Suppressor macrophage treated with lipopolysaccharide for 1 hour (primary cell): ENCODE data around the gene CCND2.

Experiments used
- DNase-seq, 3 donors: peaks; one replicate each; pipeline ENCODE4 v3.0.0-alpha.2; 2020 to 2022

Gene CCND2

DNA sequence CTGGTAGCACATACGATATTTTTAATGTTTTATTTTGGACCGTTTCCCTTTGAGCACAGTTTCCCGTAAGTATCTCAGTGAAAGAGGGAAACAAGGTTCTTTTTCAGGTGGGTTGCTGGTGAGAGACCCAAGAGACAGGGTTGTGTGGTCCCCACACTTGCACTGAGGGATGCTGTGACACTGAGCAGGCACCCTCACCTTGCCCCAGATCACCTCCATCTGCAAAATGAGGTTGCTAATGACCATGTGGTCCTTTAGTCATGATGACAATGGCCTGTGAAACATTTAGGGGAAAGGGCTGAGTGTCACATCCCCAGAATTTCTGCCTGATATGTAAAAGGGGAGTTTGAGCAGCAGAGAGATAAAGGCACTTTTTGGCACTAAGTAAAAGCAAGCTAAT lies 4.3 kb downstream of the CCND2 start:
- DNase-seq: no peak

DNA sequence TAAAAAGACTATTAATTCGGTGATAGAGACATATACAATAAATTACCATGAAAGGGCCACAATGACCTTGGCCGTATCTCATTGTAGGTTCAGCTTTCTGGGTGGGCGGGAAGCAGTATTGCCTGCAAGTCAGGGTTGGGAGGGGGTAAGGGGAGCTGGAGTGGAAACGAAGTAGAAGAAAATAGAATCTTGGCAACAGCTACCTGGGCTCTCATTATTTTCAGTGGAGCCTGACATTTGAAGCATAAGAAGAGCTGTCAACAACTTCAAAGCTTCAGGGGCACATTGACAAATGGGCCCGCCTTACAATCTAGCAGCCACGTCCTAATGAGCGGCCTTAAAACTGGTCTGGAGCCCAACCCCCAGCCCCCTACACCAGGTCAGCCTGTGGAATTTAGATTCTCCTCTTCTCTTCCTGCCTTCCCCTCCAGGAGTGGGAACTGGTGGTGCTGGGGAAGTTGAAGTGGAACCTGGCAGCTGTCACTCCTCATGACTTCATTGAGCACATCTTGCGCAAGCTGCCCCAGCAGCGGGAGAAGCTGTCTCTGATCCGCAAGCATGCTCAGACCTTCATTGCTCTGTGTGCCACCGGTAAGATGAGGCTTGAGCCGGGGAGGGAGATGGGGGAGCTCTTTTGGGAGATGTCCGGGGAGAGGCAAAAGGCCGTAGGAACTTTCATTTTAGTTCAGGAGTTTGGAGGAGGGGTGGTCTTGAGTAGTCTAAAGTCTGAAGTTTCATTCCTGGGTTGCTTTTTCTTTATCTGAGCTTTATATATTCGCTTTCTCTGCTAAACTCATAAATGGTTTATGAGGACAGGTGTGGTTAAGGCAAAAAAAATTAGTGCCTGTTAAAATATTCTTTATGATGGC lies 5.0 kb downstream of the CCND2 start:
- DNase-seq: peak; percentile 86 to 90 (median 88)

DNA sequence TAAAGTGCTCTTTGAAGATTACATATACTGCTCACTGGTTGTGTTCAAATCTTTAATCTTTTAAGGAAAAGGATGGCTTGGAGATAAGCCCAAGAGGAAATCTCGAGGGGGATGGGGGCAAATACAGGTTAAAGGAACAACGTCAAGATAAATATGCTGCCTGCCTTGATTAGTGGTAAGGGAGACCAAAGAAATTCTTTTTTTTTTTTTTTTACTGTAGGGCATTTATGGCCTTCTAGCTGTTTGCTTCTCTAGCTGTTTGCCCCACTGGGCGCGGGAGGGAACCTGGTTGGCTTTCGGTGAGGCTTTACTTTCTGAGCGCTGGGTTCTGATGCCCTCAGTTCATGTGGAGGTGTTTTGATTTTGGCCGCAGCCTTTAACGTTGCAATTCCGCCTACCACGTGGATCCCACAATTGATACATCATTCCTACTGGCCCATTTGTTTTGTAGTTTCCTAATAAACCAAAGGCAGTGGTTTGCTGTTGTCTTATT lies 5.7 kb downstream of the CCND2 start:
- DNase-seq: no peak

DNA sequence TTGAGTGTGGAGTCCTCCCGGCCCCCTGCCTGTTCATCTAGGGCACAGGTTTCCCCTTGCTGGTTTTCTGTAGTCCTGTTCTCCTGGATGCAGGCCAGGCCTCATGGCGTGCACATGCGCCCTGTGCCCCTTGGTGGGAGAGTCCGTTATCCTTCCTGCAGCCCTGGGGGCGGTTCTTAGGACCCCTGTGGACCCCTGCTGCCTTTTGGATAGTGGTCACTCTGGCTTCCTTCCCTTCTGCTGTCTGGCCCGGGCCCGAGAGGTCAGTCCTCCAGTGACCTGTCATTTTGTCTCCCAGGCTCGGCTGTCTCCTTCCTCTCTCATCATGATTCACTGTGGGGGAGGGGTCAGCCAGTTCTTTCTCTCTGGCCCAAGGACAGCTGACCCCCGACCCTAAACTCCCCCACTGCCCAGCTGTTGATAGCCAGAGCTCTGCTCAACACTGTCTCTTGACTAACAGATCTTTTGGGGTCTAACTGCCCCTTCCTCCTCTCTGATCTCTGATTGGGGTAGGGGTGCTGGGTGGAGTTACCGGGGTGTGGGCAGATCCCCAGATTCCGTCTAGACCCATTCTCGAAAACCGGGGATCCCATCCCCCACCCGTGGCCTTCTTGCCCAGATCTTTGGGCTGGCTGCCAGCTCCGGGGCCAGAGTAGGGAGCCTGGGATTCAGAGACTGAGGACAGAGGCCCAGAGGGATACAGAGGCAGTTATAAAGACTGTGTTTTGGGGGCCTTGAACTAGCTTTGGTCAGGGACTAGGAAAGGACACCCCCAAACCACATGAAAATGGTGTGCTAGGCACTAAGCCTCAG lies 7.0 kb downstream of the CCND2 start:
- DNase-seq: peak; percentile 53 to 60 (median 56)

DNA sequence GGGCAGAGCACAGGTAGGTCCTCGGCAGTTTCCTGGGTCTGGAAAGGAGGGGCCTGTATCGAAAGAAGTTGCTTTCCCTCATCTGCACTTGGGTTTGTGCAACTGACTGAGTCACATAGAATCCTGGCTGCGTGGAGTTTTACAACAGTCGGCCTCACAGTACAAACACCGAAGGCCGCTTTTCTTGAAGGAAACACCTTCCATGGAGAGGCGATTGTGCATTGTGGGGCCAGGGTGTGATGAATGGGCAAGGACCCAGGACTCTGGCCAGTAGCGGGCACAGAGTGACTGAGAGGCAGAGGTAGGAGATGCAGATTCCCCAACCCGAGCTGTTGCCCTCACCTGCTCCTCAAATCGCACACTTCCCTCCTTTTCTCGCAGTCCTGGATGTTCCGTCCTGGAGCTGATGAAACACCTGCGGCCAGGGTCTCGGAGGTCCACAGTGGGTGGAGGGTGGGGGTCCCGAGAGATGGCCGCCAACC lies 7.7 kb downstream of the CCND2 start:
- no peak for DNase-seq

DNA sequence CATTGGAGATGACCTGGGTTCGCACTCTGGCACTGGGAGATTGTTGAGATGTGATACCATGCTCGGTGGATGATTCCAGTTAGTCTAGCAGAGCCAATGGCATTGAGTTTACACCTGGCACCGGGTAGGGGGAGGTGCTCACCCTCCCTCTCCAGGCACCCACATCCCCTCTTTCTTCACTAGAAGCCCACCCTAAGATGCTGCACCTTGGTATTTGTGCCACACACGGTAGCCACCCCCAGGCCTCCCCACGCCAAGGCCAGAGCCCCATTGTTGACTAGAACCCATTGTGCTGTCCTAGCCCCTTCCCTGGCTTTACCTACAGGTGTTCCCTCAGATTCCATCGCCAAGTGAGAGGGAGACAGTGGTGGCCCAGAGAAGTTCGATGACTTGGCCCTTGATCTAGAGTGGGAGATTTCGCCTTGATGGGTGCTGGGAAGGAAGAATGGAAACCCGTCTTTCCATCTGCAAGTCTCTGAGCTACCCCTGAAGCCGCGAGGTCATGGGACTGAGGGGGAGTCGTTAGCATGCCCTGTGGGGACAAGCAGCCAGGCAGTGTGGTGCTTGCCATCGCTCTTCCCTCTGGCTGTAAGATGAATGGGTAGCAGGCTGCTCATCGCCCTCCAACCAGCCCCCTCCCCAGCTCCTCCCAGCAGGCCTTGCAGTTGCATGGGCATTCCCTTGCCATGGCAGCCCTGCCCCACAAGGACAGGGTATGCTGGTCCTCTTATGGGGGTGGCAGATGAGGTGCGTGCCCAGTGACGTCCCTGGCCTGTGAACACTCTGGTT lies 8.7 kb downstream of the CCND2 start:
- DNase-seq: no peak

DNA sequence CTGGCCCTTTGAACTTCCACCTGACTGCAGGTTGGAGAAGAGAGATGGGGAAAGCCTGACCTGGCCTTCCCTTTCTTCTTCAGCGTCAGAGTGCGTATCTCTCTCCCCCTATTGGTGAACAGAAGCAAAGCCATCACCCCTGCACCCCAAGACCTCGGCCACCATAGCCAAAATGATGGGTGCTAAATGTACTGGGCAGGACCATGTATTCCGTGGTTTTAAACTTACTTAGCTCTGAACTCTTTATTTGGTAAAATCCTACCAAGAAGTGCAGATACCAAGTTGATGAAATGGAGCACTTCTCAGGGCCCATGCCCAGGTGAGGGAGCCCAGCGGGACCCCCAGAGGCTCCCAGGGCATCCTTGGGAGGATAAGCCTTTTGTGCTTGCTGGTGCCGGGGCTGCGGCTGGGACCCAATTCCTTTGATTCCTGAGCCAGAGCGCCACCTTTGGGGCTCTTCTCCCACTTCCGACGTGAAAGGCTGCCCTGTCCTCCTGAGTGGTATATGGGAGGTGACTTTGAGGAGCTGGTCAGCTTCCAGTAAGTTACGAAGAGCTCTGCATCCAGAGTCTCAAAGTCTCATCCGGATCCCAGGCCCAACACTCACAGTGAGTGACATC lies 9.4 kb downstream of the CCND2 start:
- no peak for DNase-seq

DNA sequence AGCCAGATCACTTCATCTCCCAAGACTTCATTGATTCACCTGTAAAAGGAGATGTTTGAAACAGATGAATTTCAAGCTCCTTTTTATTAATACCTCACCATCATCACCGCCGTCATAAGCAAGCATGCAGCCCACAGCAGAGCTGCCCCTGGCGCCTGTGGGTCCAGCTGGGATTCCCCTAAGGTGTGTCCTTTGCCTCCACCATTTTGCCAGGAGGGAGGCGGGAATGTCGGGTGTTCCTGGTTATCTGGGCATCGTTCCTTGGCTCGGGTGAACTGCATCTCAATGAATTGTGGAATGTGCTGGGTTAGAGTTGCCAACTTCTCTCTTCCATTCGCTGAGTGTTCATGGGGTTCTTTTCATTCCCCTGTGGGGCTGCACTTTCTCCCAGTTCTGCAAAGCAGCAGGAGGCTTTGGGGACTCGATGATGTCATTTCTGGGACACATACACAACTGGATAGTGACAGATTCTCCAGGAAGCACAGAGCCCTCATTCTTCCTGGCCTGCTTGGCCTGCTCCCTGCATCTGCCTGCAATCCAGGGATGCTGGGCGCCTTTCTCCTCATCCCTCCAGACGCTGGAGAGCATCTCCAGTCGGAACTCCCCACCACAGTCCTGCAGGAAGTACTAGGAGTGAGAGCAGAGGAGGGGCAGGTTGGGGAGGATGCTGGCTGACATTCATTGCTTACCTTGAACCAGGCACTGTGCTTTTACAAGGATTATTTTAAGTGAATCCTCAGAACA lies 10.1 kb downstream of the CCND2 start:
- DNase-seq: no peak

DNA sequence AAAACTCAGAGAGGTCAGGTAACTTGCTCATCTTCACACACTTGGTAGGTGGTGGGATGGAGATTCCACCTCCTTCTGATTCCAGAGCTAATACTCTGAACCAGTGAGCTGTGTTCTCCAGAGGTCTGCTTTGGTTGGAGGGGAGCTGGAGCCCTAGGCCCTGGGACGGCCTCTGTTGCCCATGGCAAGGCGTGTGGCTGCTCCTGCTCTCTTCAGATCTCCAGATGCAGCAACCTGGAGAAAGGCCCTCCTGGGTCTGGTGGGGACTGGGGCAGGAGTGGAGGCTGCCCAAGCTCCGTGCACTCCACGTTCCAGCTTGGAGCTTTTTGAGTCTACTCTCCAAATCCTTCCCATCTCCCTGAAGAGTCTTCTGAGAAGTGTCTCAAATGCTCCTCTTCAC lies 10.7 kb downstream of the CCND2 start:
- no peak for DNase-seq

DNA sequence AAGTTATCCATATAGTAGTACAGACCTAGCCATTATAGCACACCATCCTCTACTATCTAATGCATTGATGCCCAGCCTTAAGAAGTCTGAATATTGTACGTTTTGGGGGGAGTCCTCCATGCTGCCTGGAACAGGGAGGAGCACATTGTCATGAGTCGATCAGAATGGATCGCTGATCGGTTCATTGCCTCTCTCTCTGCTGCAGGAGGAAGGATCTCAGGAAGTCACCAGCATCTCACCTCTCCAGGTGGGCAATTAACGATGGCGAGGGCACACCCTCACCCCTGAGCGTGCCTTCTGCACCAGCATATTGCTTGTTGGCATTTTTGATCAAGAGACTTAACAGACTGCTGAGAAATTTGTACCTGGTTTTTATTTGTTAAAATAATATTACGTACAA lies 11.5 kb downstream of the CCND2 start:
- DNase-seq: no peak

DNA sequence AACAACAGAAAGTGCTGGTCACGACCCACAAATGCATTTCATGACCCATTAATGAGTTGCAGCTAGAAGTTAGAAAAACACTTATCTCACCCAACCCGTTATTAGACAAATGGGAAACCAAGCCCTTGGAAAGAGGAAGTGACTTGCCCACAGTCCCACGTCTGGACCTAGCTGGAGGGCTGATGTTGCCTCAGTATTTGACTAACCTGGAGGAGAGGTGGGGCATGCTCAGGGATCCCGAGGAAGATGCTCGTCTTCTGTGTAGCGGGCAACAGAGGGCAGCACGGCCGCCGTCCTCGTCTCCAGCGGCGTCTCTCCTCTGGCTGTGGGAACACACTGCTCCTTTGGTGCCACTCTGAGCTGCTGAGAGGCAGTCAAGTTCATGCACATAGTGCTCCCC lies 12.7 kb downstream of the CCND2 start:
- DNase-seq: peak; percentile 66 to 77 (median 69)

DNA sequence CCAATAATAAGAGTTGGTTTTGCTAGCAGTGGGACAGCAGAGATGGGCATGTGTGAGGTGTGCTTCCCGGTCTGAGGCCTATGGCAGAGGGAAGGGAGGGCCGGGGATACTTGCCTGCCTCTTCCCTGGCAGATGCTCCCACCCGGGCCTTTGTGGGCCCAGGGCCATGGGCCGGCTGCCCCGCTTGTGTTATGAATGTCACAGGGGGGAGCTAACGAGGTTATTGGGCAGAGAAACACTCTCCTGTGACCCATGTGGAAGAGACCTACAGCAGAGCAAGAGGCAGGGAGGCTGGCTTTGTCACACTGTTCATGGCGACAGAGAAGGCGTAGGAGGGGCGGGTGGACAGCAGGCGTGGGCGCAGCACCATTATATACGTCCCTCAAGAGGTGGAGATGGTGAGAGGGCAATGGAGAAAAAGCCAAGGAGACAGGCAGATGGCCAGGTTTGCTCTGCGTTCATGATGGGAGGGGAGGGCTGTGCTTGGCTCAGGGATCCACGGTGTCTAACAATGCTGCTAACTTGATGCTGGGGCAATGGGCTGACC lies 13.3 kb downstream of the CCND2 start:
- no peak for DNase-seq

DNA sequence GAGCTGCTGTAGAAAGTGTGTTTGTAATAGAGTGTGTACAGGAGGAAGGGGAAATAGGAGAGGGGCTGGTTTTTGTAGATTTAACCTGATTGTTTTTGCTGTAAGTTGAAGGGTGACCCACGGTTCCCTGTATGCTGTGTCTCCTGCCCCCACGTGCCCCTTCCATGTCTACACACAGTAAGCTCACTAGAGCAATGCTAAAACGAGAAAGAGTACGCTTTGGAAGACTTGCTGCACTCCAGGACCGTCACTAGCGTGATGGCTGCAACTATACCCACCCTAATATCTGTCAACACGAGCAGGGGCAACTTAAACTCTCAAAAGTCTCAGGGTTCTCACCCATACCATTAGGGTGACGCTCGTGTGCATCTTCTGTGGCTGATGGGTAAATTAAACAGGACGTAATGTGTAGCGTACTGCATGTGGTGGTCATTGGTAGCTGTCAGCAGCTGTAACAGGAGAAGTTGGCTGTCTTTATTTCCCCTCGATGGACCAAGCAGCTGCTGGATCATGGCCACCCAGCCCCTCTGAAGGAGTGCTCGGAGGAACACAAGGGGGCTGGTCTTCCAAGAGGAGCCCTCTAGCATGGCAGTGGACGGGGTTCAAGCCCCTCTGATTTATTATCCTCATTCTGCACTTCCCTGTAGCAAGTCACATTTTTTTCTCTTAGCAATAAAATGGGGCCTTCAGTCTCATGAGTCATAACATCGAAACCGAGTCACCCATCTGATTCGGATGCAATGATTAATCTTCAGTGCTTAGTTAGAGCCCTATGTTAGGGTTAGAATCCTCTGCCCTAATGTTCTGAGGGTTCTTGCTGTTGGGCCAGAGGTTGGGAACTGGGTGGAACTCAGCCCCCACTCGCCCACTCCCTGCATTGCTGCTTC lies 14.0 kb downstream of the CCND2 start:
- DNase-seq: peak; percentile 71 to 88 (median 85)

DNA sequence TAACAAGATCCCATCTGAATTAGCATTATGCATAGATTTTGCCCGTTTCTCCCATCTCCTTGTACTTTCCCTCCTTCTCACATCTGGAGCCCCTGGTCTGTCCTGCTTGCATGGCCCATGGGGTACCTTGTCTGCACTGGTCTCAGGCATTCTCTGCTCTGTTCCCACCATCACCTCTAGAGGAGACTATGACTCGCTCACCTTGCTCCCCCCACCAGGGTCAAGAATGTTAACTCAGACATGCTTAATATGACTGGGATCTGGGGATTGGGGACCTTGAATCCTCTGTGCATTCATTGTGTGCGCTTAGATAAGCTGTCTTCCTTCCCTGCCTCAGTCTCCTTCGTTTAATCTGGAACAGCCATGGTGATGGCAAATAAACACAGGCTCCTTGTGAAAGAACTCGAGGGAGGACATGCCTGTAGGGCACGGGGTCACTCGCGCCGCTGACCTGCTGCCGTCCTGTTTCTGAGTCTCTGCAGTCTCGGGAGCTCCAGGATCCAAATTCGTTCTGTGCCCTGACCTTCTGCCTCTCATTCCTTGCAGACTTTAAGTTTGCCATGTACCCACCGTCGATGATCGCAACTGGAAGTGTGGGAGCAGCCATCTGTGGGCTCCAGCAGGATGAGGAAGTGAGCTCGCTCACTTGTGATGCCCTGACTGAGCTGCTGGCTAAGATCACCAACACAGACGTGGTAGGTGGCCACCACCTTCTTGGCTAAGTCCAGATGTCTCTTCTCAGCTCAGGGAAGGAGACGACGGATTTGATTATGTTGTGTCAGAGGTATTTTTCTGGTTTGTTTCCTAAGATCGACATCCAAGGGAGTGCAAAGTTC lies 15.0 kb downstream of the CCND2 start:
- DNase-seq: peak; percentile 71 to 79 (median 75)

DNA sequence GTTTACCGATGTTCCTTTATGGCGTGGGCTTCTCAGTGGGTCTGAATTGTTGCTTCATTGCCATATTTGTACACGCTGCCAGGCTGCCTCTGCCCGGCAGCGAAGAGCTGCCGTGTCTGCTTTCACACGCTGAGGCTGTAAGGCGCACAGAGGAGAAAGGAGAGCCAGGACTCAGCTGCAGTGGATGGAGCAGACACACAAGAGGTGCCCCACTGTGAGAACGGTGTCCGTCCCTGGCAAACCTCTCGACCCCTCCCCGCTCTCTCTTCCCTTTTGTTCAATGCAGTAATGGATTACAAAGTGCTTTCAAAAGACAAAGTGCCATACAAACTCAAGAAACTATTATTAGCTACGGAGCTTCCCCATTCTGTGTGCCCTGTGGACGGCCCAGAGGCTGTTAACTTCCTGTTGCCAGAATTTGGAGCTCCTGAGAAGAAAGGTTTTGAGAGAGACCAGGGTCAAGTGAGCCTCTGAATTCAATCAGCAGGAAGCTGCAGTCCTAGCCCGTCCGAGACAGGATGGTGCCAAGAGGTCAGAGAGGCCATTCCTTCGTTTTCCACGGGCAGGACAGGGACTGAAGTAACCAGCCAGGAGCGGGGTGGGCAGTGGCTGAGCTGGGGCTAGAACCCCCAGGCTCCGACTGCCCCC lies 15.8 kb downstream of the CCND2 start:
- peak; percentile 68 to 80 (median 74) for DNase-seq

DNA sequence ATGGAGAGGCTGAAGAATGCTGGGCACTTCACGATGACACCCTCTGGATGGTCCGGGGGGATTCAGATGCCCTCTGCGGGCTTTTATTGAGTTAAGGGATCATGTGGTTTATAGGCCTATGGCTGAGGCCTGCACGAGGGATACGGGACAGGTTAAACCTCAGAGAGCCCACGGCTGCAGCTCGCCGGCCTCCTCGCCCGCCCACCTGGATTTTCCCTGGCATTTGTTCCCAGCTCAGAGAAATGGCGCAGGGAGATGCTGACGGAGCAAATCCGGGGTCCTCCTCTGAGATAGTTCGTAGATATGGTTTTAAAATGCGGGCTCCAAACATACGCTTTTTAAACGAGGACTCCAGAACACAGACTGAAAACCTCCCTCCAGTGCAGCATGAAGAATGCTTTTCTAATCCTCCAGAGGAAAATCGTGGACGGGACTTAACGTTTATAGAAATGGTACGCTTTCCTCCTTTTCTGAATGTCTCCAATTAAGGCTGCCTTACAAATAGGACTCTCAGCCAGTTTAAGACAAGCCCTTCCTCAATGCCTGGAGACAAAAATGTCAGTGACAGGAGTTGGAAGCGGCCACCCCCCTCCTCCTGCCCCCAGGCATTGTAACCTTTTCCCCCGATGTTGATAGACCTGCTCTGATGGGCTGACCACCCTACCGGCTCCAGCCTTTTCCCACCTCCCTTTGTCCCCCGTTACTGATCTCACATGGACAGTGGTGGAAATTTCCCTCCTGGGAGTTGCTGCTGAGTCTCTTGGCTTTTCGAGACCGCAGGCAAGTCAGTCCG lies 16.6 kb downstream of the CCND2 start:
- no peak for DNase-seq

DNA sequence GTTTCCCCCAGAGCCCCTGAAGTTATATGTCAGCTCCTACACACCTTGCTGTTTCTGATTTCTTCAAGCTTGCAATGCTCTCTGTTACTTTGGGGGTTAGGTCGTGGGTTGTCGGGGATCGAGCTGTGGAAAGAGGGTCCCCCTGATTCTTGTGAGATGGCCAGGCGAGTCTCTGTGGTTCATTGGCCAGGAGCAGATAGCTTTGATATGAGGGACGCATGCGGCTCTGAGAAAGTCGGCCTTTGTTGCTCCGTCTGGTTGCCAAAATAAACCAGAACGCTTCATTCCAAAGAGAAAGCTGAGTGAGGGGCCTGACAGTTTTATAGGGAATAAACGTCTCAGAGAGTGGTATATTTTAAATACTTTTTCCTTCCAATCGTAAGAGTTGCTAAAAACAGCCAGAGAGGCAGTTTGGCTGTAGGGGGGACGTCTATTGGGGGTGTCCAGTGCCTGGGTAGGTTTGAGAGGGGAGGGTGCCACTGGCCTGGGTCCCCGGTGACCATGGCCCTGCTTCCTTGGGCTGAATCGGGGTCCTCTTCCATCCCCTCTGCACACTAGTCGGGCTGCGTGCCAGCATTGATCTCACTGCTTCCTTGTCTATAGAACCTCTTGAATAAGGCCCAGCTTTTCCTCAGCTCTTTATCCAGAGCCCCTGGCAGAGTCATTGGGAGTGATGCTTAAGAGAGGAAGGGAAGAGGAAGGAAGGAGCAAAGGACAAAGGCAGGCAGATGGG lies 18.9 kb downstream of the CCND2 start:
- no peak for DNase-seq
